Measurements from ENCODE around the gene P2RY14. TPM values are rescaled to one million over a fixed set of nuclear protein-coding genes. Genes with fewer than 3 reads are reported as not detected.

P2RY14 gene
- polyA plus RNA-seq, 1 experiment = not detected

GRCh38 chr3:151219056-151219455, 59.3 kb downstream of the P2RY14 start:
- Histone ChIP-seq H3K27ac (ENCODE audit: low read depth, low read length) (no peak overlapping the region), H3K9me3 (ENCODE audit: control insufficient read depth, insufficient read depth, low read length) (peaks cover 3% of the 10 kb centered on the region; the same call in 1 of the 2 replicates), H3K4me3 (ENCODE audit: low read depth, low read length) (no peak overlapping the region), H3K27me3 (ENCODE audit: control insufficient read depth, insufficient read depth, low read length) (no peaks in the 10 kb centered on the region)
- no peak for DNase-seq (ENCODE audit: low read depth, low spot score)
- ChIA-PET CTCF (interaction anchor here (1.3 to 1.7 kb wide), 3 partner anchors 9 to 64 kb away, joined by 5 to 12 read pairs (median 6); no protein-coding TSS in a partner anchor), POLR2A (no interaction called here)
- TF ChIP-seq CTCF (IDR thresholded peaks at IDR 0.05; ENCODE audit: low read depth, low read length) = no peak

- ChIA-PET POLR2A (no interaction called here), CTCF (interaction anchor here (1.0 to 2.8 kb wide), 4 partner anchors 9 to 110 kb away, joined by 3 to 17 read pairs (median 5); no protein-coding TSS in a partner anchor)
- Histone ChIP-seq H3K27ac (ENCODE audit: low read depth, low read length) (no peak overlapping the region), H3K27me3 (ENCODE audit: control insufficient read depth, insufficient read depth, low read length) (no peaks in the 10 kb centered on the region), H3K9me3 (ENCODE audit: control insufficient read depth, insufficient read depth, low read length) (peaks cover 3% of the 10 kb centered on the region; the same call in 1 of the 2 replicates), H3K4me3 (ENCODE audit: low read depth, low read length) (no peak overlapping the region)
- no peak for DNase-seq (ENCODE audit: low read depth, low spot score)
- TF ChIP-seq CTCF (IDR thresholded peaks at IDR 0.05; ENCODE audit: low read depth, low read length) = no peak
Measured at GRCh38 chr3:151218136-151218535, 60.2 kb downstream of the P2RY14 start.

GRCh38 chr3:151216641-151217607, 61.4 kb downstream of the P2RY14 start:
- DNase-seq (ENCODE audit: low read depth, low spot score) = no peak
- POLR2A ChIA-PET = no interaction called here

GRCh38 chr3:151214459-151214858, 63.9 kb downstream of the P2RY14 start:
- CTCF ChIA-PET = interaction anchor here (0.6 to 2.1 kb wide), 5 partner anchors 13 to 206 kb away, joined by 3 to 8 read pairs (median 3); no protein-coding TSS in a partner anchor
- TF ChIP-seq CTCF (IDR thresholded peaks at IDR 0.05; ENCODE audit: low read depth, low read length) = no peak
- H3K27me3 ChIP-seq (ENCODE audit: control insufficient read depth, insufficient read depth, low read length) = no peaks in the 10 kb centered on the region
- DNase-seq (ENCODE audit: low read depth, low spot score) = no peak
- H3K27ac ChIP-seq (ENCODE audit: low read depth, low read length) = no peak overlapping the region
- POLR2A ChIA-PET = no interaction called here
- no peak overlapping the region for H3K4me3 ChIP-seq (ENCODE audit: low read depth, low read length)
- H3K9me3 ChIP-seq (ENCODE audit: control insufficient read depth, insufficient read depth, low read length) = no peaks in the 10 kb centered on the region

More at GRCh38 chr3:151216641-151217607, 61.4 kb downstream of the P2RY14 start:
- no peak for TF ChIP-seq CTCF (IDR thresholded peaks at IDR 0.05; ENCODE audit: low read depth, low read length)
- peaks cover 3% of the 10 kb centered on the region; the same call in 1 of the 2 replicates for H3K9me3 ChIP-seq (ENCODE audit: control insufficient read depth, insufficient read depth, low read length)
- no peaks in the 10 kb centered on the region for H3K27me3 ChIP-seq (ENCODE audit: control insufficient read depth, insufficient read depth, low read length)
- CTCF ChIA-PET = interaction anchor here (1.0 to 2.8 kb wide), 4 partner anchors 10 to 111 kb away, joined by 3 to 17 read pairs (median 5); no protein-coding TSS in a partner anchor
- H3K27ac ChIP-seq (ENCODE audit: low read depth, low read length) = no peak overlapping the region
- H3K4me3 ChIP-seq (ENCODE audit: low read depth, low read length) = no peak overlapping the region

GRCh38 chr3:151213881-151214280, 64.5 kb downstream of the P2RY14 start:
- Histone ChIP-seq H3K27ac (ENCODE audit: low read depth, low read length) (no peak overlapping the region), H3K27me3 (ENCODE audit: control insufficient read depth, insufficient read depth, low read length) (no peaks in the 10 kb centered on the region), H3K4me3 (ENCODE audit: low read depth, low read length) (no peak overlapping the region), H3K9me3 (ENCODE audit: control insufficient read depth, insufficient read depth, low read length) (no peaks in the 10 kb centered on the region)
- ChIA-PET CTCF (interaction anchor here (2.1 kb wide), 1 partner anchor 14 kb away, joined by 7 read pairs; no protein-coding TSS in a partner anchor), POLR2A (no interaction called here)
- TF ChIP-seq CTCF (IDR thresholded peaks at IDR 0.05; ENCODE audit: low read depth, low read length) = no peak
- no peak for DNase-seq (ENCODE audit: low read depth, low spot score)

Measured in AG04450 (cell line).